HT1080 (cell line): Measurements from ENCODE around the gene MYO16. TPM values are rescaled to one million over a fixed set of nuclear protein-coding genes. Genes with fewer than 3 reads are reported as not detected.

ENCODE experiments used
- DNase-seq: peaks from one replicate; pipeline ENCODE4 v3.0.0-alpha.2; 2015; ENCODE audit warnings: low read depth
- total RNA-seq: library from RNA; depleted of rRNA; stranded (reverse); fragments of >200 nt; shearing (Covaris generic); gene quantifications from 2 replicates; pipeline ENCODE4 v1.2.3, GENCODE V29; 2014

Gene MYO16
- total RNA-seq, 1 experiment from 2014 or later, result not detected

DNA sequence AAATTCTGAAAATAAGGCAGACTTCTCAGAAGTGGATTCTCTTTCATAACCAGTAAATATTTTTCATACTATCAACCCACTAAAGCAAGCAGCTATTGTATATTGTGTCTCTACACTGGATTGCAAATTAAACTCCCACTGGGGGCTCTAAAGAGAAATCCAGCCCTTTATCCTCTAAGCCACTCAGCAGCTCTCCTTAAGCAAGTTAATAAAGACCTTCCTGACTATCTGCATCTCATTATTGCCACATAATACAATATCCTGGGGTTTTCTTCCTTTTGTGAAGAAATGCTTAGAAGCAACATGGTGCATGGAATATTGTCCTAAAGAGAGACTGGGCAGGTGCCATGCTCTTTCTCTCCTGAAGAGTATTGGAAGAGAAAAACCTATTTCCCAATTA, 521.3 kb downstream of the MYO16 start:
- no peak for DNase-seq

GRCh38 chr13:109151255-109151654, 521.8 kb downstream of the MYO16 start:
- DNase-seq, result no peak

DNA sequence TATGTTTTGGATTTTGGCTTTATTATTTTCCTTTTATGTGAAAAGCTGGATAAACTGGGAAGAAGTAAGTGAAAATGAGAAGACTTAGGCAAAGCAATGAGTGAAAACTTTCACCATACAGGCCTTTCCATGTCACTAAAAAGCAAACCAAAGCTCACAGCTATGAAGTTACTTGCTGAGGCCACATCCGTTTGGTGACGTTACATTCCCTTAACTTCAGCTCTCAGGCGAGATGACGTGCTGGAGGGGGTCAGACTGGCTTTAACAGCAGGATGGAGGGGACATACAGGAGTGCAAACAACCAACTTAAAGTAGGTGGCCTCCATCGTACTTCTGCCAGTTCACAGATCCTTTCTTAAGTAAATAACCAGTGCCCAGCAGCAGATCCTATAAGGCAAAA, 522.3 kb downstream of the MYO16 start:
- no peak for DNase-seq

DNA sequence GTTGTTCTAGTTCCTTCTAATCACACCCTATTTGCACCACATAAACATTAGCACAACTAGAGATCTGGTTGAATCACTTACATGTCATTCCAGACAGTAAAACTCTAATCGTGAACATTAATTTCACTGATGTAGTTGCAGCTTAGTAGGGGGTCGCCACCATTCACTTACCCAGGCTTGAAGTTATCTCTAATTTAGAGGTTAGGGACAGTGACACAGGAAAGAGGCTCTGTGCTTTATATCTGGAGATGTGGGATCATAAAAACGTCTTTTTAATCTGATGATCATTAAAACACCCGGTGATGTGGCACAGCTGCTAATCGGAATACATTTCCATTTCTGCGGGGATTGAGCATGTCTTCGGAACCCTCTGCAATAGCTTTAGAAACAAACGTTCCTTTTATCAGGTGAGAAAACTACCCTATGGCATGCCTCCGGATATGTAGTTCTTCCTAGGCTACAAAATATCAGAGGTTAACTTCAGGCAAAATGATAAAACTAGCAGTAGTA, 523.0 kb downstream of the MYO16 start:
- DNase-seq, result no peak

- DNase-seq, result no peak
Observed at GRCh38 chr13:109152941-109153340, 523.5 kb downstream of the MYO16 start.

GRCh38 chr13:109154146-109154545, 524.7 kb downstream of the MYO16 start:
- DNase-seq, result no peak

- no peak for DNase-seq
Observed at GRCh38 chr13:109154546-109154945, 525.1 kb downstream of the MYO16 start.

DNA sequence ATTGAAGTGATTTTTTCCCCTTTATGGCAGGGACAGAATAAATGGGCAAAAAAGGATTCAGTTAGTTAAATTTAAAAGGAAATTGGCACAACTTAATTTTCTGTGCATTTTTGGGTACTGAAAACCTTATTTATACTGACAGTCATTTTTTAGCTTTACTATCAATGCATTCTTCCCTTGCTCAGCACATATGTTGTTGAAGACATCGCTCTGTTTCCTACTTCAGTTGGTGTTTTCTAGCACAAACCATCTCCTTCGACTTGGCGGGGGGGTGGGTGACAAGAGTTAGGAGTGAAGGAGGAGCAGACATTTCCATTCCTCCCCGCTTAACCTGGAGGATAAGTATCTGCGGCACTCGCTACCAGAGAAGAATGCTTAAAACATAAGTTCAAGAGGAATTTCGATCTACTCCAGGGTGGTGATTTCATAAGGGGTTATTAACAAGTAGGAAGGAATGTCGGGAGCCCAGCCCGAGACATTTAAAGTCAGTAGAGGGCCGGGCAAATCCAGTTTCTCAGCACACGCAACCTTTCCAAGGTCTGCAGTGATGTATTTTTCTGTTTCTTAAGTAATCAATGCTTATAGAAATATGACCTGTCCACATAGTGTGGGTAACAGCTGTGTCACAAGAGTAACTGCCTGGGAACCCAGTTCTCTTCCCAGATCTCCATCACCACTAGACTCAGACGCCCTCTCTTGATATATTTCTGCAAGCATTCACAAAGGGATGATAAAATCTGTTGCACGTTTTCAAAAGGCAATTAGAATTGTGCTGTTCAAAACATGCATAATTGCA, 525.8 kb downstream of the MYO16 start:
- peak; percentile 57 for DNase-seq

GRCh38 chr13:109156181-109156935, 526.9 kb downstream of the MYO16 start:
- DNase-seq, result peak; percentile 91

DNA sequence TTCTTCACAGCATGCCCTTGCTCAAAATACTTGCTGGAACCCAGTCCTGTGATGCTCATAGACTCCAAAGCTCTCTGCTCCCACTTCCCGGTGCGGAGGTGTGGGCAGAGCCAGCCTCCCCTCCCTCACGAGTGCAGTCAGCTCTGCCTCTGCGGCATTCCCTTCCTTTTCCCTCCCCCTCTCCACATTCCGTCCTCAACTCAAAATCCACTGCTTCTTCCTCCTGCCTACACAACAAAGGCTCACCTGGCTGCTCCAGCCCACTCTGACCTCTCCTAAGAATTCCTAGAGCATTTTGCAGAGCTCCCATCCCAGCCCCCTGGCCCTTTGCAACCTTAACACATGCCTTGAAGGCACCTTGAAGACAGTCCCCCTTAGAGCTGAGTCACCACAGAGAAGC, 527.9 kb downstream of the MYO16 start:
- DNase-seq, result no peak

- no peak for DNase-seq
Observed at GRCh38 chr13:109158383-109158782, 529.0 kb downstream of the MYO16 start.

- no peak for DNase-seq
Observed at GRCh38 chr13:109159650-109160309, 530.4 kb downstream of the MYO16 start.

- DNase-seq, result no peak
Observed at GRCh38 chr13:109160357-109160756, 530.9 kb downstream of the MYO16 start.

DNA sequence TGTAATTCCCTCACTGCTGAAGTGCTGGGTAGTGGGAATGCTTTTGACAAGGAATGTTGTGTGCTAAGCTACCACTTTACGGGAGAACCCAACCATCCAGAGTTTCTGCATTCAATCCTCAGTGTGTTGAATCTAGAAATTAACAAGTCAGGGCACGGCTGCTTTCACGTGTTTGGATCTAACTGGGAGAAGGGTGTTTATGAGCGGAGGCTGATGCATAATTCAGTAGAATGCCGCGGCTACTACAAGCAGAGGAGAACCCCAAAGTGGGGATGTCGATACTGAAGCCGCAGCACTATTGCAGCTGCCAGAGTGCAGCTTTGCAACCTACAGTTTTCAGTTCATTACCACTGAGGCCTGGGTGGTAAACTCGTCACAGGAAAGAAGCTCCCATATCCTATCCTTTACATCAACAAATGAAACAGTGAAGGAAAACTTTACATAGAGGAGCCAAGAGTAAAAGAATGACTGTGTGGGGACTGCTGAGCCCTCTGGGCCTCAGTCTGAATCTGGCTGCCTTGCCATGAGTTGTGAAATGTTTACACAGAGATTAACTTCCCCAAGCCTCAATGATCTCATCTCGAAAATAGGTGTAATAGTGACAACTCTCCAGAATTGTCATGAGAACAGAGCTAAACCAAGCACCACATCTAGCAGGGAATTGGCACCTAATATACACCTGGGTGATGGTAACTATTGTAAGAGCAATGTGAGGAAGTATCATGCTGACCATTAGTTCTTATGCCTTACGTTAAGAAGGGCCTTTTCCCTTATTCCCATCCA, 531.7 kb downstream of the MYO16 start:
- DNase-seq, result no peak

DNA sequence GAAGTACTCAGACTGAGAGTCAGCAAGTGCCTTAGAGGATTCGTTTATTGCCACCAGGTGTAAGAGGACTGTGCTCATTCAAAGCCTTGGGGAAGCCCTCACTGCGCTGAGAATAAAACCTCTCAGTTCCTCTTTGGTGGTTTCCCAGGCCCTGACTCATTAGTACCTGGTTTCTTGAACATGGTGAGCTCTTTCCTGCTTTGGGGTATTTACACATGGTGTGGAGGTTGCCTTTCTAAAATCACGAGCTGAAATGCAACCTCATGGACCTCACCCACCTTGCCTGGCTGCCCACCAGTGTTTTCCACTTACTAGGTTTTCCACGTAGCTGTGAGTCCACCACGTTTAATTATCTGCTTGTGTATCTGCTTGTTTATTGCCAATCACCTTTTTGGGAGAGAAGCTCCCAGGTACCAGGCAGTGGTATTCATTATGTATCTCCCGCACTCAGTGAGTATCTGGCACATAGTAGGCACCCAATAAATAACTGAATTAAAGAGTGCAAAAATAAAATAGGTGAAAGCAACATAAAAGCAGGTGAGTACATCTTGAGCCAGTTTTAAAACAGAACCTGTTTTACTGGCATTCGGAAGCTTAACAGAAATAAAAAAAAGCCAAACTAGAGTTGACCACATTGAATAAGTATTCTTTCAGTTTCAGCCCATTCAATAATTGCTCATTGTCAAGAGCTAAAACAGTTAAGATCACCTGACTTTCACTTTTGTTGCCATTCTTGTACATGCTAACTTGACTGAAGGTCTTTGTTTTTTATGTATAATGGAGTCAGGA, 533.0 kb downstream of the MYO16 start:
- DNase-seq, result peak; percentile 25

- no peak for DNase-seq
Observed at GRCh38 chr13:109163037-109163379, 533.6 kb downstream of the MYO16 start.

- no peak for DNase-seq
Observed at GRCh38 chr13:109165417-109165904, 536.0 kb downstream of the MYO16 start.

GRCh38 chr13:109166804-109167203, 537.4 kb downstream of the MYO16 start:
- no peak for DNase-seq

- DNase-seq, result no peak
Observed at GRCh38 chr13:109172136-109172535, 542.7 kb downstream of the MYO16 start.

GRCh38 chr13:109175666-109176065, 546.3 kb downstream of the MYO16 start:
- no peak for DNase-seq
